A673 (cell line): Measurements from ENCODE around the gene GLRA1. TPM values are rescaled to one million over a fixed set of nuclear protein-coding genes. Genes with fewer than 3 reads are reported as not detected.

ENCODE experiments used
- BruUV-seq: library from RNA; stranded (reverse); fragments of 400-500 nt; replicated peaks from 2 replicates; lab custom pipeline; 2021; lab: Mats Ljungman, UMichigan
- CTCF ChIA-PET: fragments of 300-600 bp; sonication (Branson Sonifier 250); formaldehyde crosslinking; loops from one replicate; lab custom pipeline; 2022; ENCODE audit warnings: antibody characterized with exemption; lab: Charles Lee
- POLR2A ChIA-PET: fragments of 300-600 bp; sonication (Branson Sonifier 250); formaldehyde crosslinking; loops from one replicate; lab custom pipeline; 2022; ENCODE audit warnings: antibody characterized with exemption; ENCODE audit not compliant: low non-redundant PET; lab: Charles Lee
- DNase-seq: peaks from one replicate; pipeline ENCODE4 v3.0.0-alpha.2; 2015; ENCODE audit warnings: low spot score
- H3K27ac ChIP-seq: fragments of 200-600 bp; sonication (generic); 2 replicates; pipeline ENCODE4 v1.5.1; 2016; ENCODE audit warnings: mixed run types, low read depth, mild to moderate bottlenecking, mixed read lengths, antibody characterized with exemption, low read length; ENCODE audit not compliant: poor library complexity, severe bottlenecking
- H3K27me3 ChIP-seq: fragments of 200-600 bp; sonication (generic); replicated peaks from 2 replicates; pipeline ENCODE4 v1.6.1; 2017; ENCODE audit warnings: mixed run types, low read depth, mild to moderate bottlenecking, mixed read lengths, antibody characterized with exemption, low read length; ENCODE audit not compliant: insufficient read depth, poor library complexity
- H3K36me3 ChIP-seq: fragments of 200-600 bp; sonication (generic); 2 replicates; pipeline ENCODE4 v1.6.1; 2016; ENCODE audit warnings: mixed run types, mild to moderate bottlenecking, mixed read lengths, antibody characterized with exemption, low read length; ENCODE audit not compliant: insufficient read depth, poor library complexity, severe bottlenecking
- H3K4me1 ChIP-seq: fragments of 200-600 bp; sonication (generic); 2 replicates; pipeline ENCODE4 v1.6.1; 2017; ENCODE audit warnings: mixed run types, mild to moderate bottlenecking, mixed read lengths, antibody characterized with exemption, low read length; ENCODE audit not compliant: insufficient read depth, poor library complexity, severe bottlenecking
- H3K4me3 ChIP-seq: fragments of 200-600 bp; sonication (generic); 2 replicates; pipeline ENCODE4 v1.5.1; 2016; ENCODE audit warnings: low read depth, mixed run types, mild to moderate bottlenecking, mixed read lengths, low read length; ENCODE audit not compliant: poor library complexity, severe bottlenecking
- H3K9me3 ChIP-seq: fragments of 200-600 bp; sonication (generic); 2 replicates; pipeline ENCODE4 v1.6.1; 2016; ENCODE audit warnings: mixed run types, low read depth, mild to moderate bottlenecking, mixed read lengths, antibody characterized with exemption, low read length; ENCODE audit not compliant: poor library complexity, severe bottlenecking
- EZH2 ChIP-seq: fragments of 200-600 bp; sonication (generic); IDR thresholded peaks from 2 replicates; pipeline ENCODE4 v1.6.1; 2017; ENCODE audit warnings: borderline replicate concordance, low read depth, mild to moderate bottlenecking, mixed read lengths, antibody characterized with exemption, low read length; ENCODE audit not compliant: poor library complexity, severe bottlenecking
- intact Hi-C: fragments of 100-400 bp; cut with micrococcal nuclease; formaldehyde crosslinking; loops from one replicate; pipeline ENCODE4 v1.10.0; 2022; ENCODE audit not compliant: unreplicated experiment
- total RNA-seq: library from RNA; stranded (reverse); gene quantifications from 2 replicates; pipeline ENCODE4 v1.2.3, GENCODE V29; 2021
- TF ChIP-seq, protein P1 (sequence below): fragments of 300-800, 200-600 bp; sonication (generic); conservative IDR thresholded peaks from 2 replicates; pipeline ENCODE4 v1.5.1; 2017; ENCODE audit warnings: low read depth, mild to moderate bottlenecking, antibody characterized with exemption, low read length, moderate library complexity, mixed read lengths

Gene GLRA1
- total RNA-seq, 1 experiment from 2014 or later: not detected

DNA sequence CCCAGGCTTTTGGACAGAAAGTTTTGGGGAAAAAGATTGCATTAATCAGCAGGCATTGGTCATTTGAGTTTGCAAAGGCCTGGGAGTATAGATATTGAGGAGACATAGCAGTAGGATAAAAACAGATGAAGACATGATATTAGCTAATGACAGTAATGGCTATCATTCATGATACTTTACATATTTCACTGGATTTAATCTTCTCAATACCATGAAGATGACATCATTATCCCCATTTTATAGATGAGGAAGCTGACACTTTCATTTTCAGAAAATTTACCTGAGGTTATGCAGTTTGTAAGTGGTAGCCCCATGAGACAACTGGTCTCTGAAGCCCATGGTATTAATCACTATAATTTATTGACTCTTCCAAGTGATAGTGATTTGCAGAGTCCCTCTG, 23.0 kb downstream of the GLRA1 start:
- no TSS peak for BruUV-seq
- POLR2A ChIA-PET: no interaction called here
- DNase-seq: no peak
- H3K36me3 ChIP-seq: no peaks in the 10 kb centered on the region
- peaks cover 58% of the 10 kb centered on the region for H3K4me1 ChIP-seq
- CTCF ChIA-PET: no interaction called here
- no peak overlapping the region for H3K4me3 ChIP-seq
- H3K27me3 ChIP-seq: no peaks in the 10 kb centered on the region
- no peak overlapping the region for H3K27ac ChIP-seq
- no peaks in the 10 kb centered on the region for H3K9me3 ChIP-seq
- TF ChIP-seq EZH2: no peak
- TF ChIP-seq, protein P1, sequence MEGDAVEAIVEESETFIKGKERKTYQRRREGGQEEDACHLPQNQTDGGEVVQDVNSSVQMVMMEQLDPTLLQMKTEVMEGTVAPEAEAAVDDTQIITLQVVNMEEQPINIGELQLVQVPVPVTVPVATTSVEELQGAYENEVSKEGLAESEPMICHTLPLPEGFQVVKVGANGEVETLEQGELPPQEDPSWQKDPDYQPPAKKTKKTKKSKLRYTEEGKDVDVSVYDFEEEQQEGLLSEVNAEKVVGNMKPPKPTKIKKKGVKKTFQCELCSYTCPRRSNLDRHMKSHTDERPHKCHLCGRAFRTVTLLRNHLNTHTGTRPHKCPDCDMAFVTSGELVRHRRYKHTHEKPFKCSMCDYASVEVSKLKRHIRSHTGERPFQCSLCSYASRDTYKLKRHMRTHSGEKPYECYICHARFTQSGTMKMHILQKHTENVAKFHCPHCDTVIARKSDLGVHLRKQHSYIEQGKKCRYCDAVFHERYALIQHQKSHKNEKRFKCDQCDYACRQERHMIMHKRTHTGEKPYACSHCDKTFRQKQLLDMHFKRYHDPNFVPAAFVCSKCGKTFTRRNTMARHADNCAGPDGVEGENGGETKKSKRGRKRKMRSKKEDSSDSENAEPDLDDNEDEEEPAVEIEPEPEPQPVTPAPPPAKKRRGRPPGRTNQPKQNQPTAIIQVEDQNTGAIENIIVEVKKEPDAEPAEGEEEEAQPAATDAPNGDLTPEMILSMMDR: no peak
- intact Hi-C loops: no loop called here

DNA sequence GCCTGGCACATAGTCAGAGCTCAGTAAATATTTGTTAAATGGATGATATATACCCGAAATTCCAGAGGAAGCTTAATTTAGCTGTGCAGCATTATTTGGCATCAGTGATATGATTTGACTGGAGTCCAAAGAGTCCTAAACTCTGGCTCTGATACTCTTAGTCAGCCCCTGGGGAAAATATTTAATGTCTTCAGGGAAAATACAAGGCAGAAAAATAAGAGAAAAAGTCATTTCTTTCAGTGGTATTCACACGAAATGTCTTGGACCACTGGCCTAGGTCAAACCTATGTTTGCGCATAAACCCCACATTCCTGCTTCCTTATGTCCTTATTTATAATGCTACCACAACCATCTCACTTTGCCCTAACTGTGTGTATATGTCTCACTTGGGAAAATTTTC, 23.8 kb downstream of the GLRA1 start:
- Histone ChIP-seq H3K27me3 (no peaks in the 10 kb centered on the region), H3K4me3 (no peak overlapping the region), H3K9me3 (no peaks in the 10 kb centered on the region), H3K27ac (no peak overlapping the region), H3K36me3 (no peaks in the 10 kb centered on the region), H3K4me1 (peaks cover 58% of the 10 kb centered on the region)
- TF ChIP-seq, protein P1: no peak
- no peak for TF ChIP-seq EZH2
- no peak for DNase-seq
- POLR2A ChIA-PET: no interaction called here
- CTCF ChIA-PET: no interaction called here
- intact Hi-C loops: no loop called here
- BruUV-seq: no TSS peak

DNA sequence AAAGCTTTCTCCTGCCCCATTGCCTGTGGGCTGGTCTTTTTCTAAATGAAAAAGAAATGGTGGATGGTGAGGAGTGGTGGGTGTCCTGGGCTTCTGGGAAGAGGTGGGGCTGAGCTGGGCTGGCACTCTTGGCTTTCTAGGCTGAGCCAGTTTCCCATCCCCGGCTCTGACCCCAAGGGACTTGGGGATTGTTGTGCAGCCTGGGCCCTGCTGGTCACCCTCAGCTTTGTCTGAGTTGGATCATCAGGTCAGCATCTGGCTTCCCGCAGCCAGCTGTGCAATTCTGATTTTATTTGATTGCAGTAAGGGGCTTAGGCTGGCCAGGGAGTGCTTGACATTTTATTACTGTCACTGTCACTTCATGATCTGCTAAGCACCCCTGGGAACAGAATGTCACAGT, 25.3 kb downstream of the GLRA1 start:
- ChIA-PET CTCF (no interaction called here), POLR2A (no interaction called here)
- Histone ChIP-seq H3K27me3 (no peaks in the 10 kb centered on the region), H3K9me3 (no peaks in the 10 kb centered on the region), H3K27ac (no peak overlapping the region), H3K4me1 (peaks cover 54% of the 10 kb centered on the region), H3K4me3 (no peak overlapping the region), H3K36me3 (no peaks in the 10 kb centered on the region)
- intact Hi-C loops: no loop called here
- BruUV-seq: no TSS peak
- no peak for DNase-seq
- TF ChIP-seq, protein P1: no peak
- no peak for TF ChIP-seq EZH2
